K562 (cell line): ENCODE results near the gene SLX4IP. TPM values are rescaled to one million over a fixed set of nuclear protein-coding genes. Genes with fewer than 3 reads are reported as not detected.

Experiments used
- ATAC-seq: fragments of 200-7000 bp; cut with Tn5 transposase; 3 replicates; pipeline ENCODE4 v1.9.1; 2020; ENCODE audit warnings: moderate library complexity
- BruUV-seq: library from RNA; stranded (reverse); fragments of 400-500 nt; replicated peaks from 2 replicates; lab custom pipeline; 2021; lab: Mats Ljungman, UMichigan
- CTCF ChIA-PET: fragments of 300-600 bp; formaldehyde crosslinking; extraction: SDS; loops from one replicate; lab custom pipeline; 2021; ENCODE audit warnings: low intra/inter-chr PET ratio; lab: Yijun Ruan, JAX
- POLR2A ChIA-PET: fragments of 300-600, 350-650 bp; sonication (Branson Sonifier 250); formaldehyde crosslinking; extraction: SDS; loops from one replicate; lab custom pipeline; 2021; ENCODE audit warnings: antibody characterized with exemption, inconsistent platforms; lab: Yijun Ruan, JAX
- DNase-seq, 4 experiments: peaks; one replicate each; pipeline versions ENCODE4 v3.0.0 to v3.0.0-alpha.2; 2011 to 2018; ENCODE audit warnings: low spot score in 3 of 4, mixed read lengths in 3 of 4; ENCODE audit errors: extremely low read depth in 1 of 4
- FAIRE-seq: peaks from 2 replicates; lab custom pipeline; 2011; peaks lifted over from hg19 to GRCh38; lab: Jason Lieb, UNC
- H2AFZ ChIP-seq: 2 replicates; pipeline ENCODE4 v1.6.0; 2011; ENCODE audit warnings: low read depth, low read length, control low read depth, inconsistent platforms
- H3K27ac ChIP-seq: fragments of 200-600 bp; 3 replicates; pipeline ENCODE4 v1.8.0; 2011; ENCODE audit warnings: low read depth, mild to moderate bottlenecking, control low read depth, inconsistent platforms, low read length, moderate library complexity, mixed read lengths; ENCODE audit errors: extremely low read depth
- H3K27me3 ChIP-seq, 2 experiments: fragments of 300-600 bp in 1 of 2; 2 replicates in 1 of 2; 3 replicates in 1 of 2; pipeline versions ENCODE4 v1.6.0 to v1.8.0; 2011; ENCODE audit warnings: inconsistent platforms in 2 of 2, low read length in 2 of 2, mild to moderate bottlenecking in 1 of 2, mixed read lengths in 1 of 2, moderate library complexity in 1 of 2; ENCODE audit not compliant: control insufficient read depth in 2 of 2, insufficient read depth in 2 of 2
- H3K36me3 ChIP-seq: fragments of 300-600 bp; 3 replicates; pipeline ENCODE4 v1.8.0; 2011; ENCODE audit warnings: mild to moderate bottlenecking, low read length, inconsistent platforms; ENCODE audit not compliant: control insufficient read depth, insufficient read depth
- H3K4me1 ChIP-seq, 2 experiments: fragments of 200-600 bp in 1 of 2; replicated peaks in 1 of 2; 2 replicates in 1 of 2; 3 replicates in 1 of 2; pipeline versions ENCODE4 v1.5.1 to v1.8.0; 2011; ENCODE audit warnings: inconsistent platforms in 2 of 2, low read length in 2 of 2, mild to moderate bottlenecking in 1 of 2, mixed read lengths in 1 of 2, moderate library complexity in 1 of 2; ENCODE audit not compliant: control insufficient read depth in 2 of 2, insufficient read depth in 2 of 2
- H3K4me2 ChIP-seq: 2 replicates; pipeline ENCODE4 v1.6.1; 2011; ENCODE audit warnings: low read length, control low read depth, inconsistent platforms, mixed read lengths; ENCODE audit not compliant: insufficient read depth
- H3K4me3 ChIP-seq: fragments of 200-600 bp; sonication (generic), shearing (Covaris generic); 2 replicates; pipeline ENCODE4 v1.5.1; 2016; ENCODE audit warnings: control low read depth, inconsistent platforms
- H3K79me2 ChIP-seq: fragments of 200-600 bp; 3 replicates; pipeline ENCODE4 v1.8.0; 2011; ENCODE audit warnings: low read length, inconsistent platforms; ENCODE audit not compliant: control insufficient read depth, insufficient read depth
- H3K9ac ChIP-seq, 2 experiments: 2 replicates each; pipeline versions ENCODE4 v1.6.0 to v1.6.1; 2011; ENCODE audit warnings: low read depth in 2 of 2, low read length in 2 of 2, control low read depth in 1 of 2, inconsistent platforms in 1 of 2, mild to moderate bottlenecking in 1 of 2, mixed read lengths in 1 of 2; ENCODE audit not compliant: insufficient read depth in 1 of 2
- H3K9me1 ChIP-seq: one replicate; pipeline ENCODE4 v1.6.0; 2011; ENCODE audit warnings: inconsistent platforms, mild to moderate bottlenecking, low read length, moderate library complexity; ENCODE audit not compliant: control insufficient read depth, insufficient read depth
- H3K9me3 ChIP-seq: replicated peaks from 2 replicates; pipeline ENCODE4 v1.5.1; 2011; ENCODE audit warnings: low read depth, low read length, inconsistent platforms; ENCODE audit not compliant: control insufficient read depth, insufficient read depth
- H4K20me1 ChIP-seq: replicated peaks from 2 replicates; pipeline ENCODE4 v1.6.1; 2011; ENCODE audit warnings: low read length, inconsistent platforms, mixed read lengths; ENCODE audit not compliant: control insufficient read depth, insufficient read depth
- CREM ChIP-seq: IDR thresholded peaks from 2 replicates; pipeline ENCODE4 v1.6.1; 2014; ENCODE audit warnings: antibody characterized with exemption, low read depth
- DPF2 ChIP-seq: fragments of 450-650 bp; IDR thresholded peaks from 2 replicates; pipeline ENCODE4 v1.6.1; 2016
- KLF6 ChIP-seq: fragments of 250-450 bp; sonication (Bioruptor Pico); IDR thresholded peaks from 2 replicates; pipeline ENCODE4 v1.4.0; 2020; ENCODE audit warnings: mild to moderate bottlenecking, moderate library complexity, borderline replicate concordance
- U2AF1 ChIP-seq: fragments of 200-400 bp; formaldehyde crosslinking; optimal IDR thresholded peaks from 2 replicates; pipeline ENCODE3; 2017; ENCODE audit warnings: mild to moderate bottlenecking, low read depth, low read length, moderate library complexity
- ZEB2 ChIP-seq: fragments of 450-650 bp; IDR thresholded peaks from 2 replicates; pipeline ENCODE4 v1.6.1; 2016
- ZNF408 ChIP-seq: fragments of 250-450 bp; sonication (Bioruptor Pico); IDR thresholded peaks from 2 replicates; pipeline ENCODE4 v1.4.0; 2020; ENCODE audit warnings: low read depth, mild to moderate bottlenecking, moderate library complexity
- ZNF699 ChIP-seq: fragments of 250-450 bp; sonication (Bioruptor Pico); IDR thresholded peaks from 2 replicates; pipeline ENCODE4 v1.8.0; 2021; ENCODE audit warnings: mild to moderate bottlenecking, moderate library complexity; ENCODE audit not compliant: insufficient replicate concordance
- WGBS: fragments of 100-300 bp; shearing (Covaris generic); methylation state at CpG from one replicate; pipeline ENCODE4 v1.1.6; 2016; ENCODE audit warnings: low coverage, mixed read lengths; ENCODE audit not compliant: insufficient coverage; ENCODE audit errors: missing lambda C conversion rate; 5-methylcytosine and 5-hydroxymethylcytosine counted together
- in situ Hi-C: fragments of 300-500 bp; cut with MboI; formaldehyde crosslinking; loops from 4 replicates; pipeline ENCODE4 v1.15.0; 2018; ENCODE audit warnings: inconsistent platforms, mixed read lengths
- intact Hi-C: fragments of 100-400 bp; cut with micrococcal nuclease; formaldehyde crosslinking; loops from 2 replicates; pipeline ENCODE4 v1.14.2; 2022
- polyA plus RNA-seq, 8 experiments: library from polyadenylated mRNA; depleted of rRNA in 4 of 8; stranded (reverse) in 5 of 8; unstranded in 3 of 8; fragments of >200 nt; fragmentation: Nextera tagmentation in 2 of 8; fragmentation: Illumina TruSeq in 1 of 8; extraction: Ambion mirVana in 2 of 8; extraction: Trizol in 1 of 8; gene quantifications; 2 replicates each; pipeline versions ENCODE4 v1.2.1 to v1.2.3, GENCODE V29; 2011 to 2014; ENCODE audit warnings: inconsistent platforms in 1 of 8, missing spikeins in 1 of 8
- total RNA-seq, 7 experiments: library from RNA; depleted of rRNA in 6 of 7; stranded (reverse); fragments of >200 nt in 6 of 7; fragmentation: Illumina TruSeq in 2 of 7; extraction: Trizol in 2 of 7; gene quantifications; 2 replicates each; pipeline versions ENCODE4 v1.2.1 to v1.2.3, GENCODE V29; 2011 to 2021; ENCODE audit warnings: low replicate concordance in 1 of 7
- TF ChIP-seq, protein P1 (sequence below), 2 experiments: fragments of 250-450 bp in 1 of 2; fragments of 450-650 bp in 1 of 2; sonication (Bioruptor Pico) in 1 of 2; IDR thresholded peaks; 2 replicates each; pipeline versions ENCODE4 v1.6.1 to v1.8.0; 2016 to 2021; ENCODE audit warnings: mild to moderate bottlenecking in 2 of 2, moderate library complexity in 2 of 2, missing compliant biosample characterization in 1 of 2, missing genetic modification characterization in 1 of 2
- TF ChIP-seq, protein P2 (sequence below): sonication (generic); formaldehyde crosslinking; IDR thresholded peaks from 2 replicates; pipeline ENCODE4 v1.8.0; 2022; ENCODE audit warnings: missing genetic modification reagents, mild to moderate bottlenecking, borderline replicate concordance
- TF ChIP-seq, protein P3 (sequence below): sonication (generic); formaldehyde crosslinking; IDR thresholded peaks from 2 replicates; pipeline ENCODE4 v1.8.1; 2023; ENCODE audit warnings: mild to moderate bottlenecking, missing genetic modification reagents, moderate library complexity

Gene SLX4IP
- total and polyA plus RNA-seq, 9 of the 15 experiments (the other 6 are each of a cell fraction or from before 2014, with no cell fraction given) = 1.5 to 5.9 (median 3.5) TPM

DNA sequence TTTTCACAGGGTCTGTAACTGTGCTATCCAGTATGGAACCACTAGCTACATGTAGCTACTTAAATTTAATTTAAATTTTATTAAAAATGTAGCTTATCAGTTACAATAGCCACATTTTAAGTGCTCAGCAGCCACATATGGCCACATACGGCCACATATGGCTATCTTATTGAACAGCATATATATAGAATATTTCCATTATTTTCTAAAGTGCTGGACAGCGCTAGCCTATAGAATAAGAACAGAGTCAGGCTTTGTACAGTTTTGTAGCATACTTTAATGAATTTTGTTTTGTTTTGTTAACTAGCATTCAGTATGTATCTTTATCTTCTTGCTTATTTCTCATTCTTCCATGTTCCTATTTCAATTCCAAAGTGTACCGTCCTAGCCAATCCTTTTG is 120.3 kb downstream of the SLX4IP start (continued):
- TF ChIP-seq CREM (no peak), U2AF1 (no peak)
- TF ChIP-seq, protein P1, sequence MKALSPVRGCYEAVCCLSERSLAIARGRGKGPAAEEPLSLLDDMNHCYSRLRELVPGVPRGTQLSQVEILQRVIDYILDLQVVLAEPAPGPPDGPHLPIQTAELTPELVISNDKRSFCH (CRISPR knock-in tag; IDR thresholded peaks at IDR 0.05) = no peak
- TF ChIP-seq, protein P1 (tag; IDR thresholded peaks at IDR 0.05) = no peak
- TF ChIP-seq, all 486 proteins: peak for 0

DNA sequence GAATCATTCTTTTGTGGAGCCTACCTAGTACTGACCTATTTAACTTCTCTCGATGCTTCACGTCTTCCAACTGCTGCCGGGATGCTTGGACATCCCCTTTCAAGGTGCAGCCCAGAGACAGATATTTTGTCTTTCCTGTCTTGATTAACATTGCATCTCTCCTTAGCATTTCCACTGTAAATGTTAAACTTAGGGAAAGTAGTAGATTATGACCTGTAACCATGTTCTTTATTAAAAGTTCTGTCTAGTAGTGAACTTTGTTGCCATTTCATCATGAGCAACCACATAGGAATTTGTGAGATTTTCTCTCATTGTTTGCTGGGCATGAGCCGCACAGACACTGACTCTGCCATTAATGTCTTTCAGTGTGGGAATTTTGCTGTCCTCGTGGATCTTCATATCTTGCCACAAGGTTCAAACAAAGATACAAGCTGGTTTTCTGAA is 120.8 kb downstream of the SLX4IP start:
- intact Hi-C loops = no loop called here
- CTCF ChIA-PET = no interaction called here
- no peak overlapping the region for H3K4me3 ChIP-seq
- ATAC-seq = no peak
- TF ChIP-seq U2AF1 = no peak
- TF ChIP-seq, protein P2, sequence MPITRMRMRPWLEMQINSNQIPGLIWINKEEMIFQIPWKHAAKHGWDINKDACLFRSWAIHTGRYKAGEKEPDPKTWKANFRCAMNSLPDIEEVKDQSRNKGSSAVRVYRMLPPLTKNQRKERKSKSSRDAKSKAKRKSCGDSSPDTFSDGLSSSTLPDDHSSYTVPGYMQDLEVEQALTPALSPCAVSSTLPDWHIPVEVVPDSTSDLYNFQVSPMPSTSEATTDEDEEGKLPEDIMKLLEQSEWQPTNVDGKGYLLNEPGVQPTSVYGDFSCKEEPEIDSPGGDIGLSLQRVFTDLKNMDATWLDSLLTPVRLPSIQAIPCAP = no peak
- TF ChIP-seq KLF6 (CRISPR knock-in tag) = no peak
- TF ChIP-seq ZNF408 (CRISPR knock-in tag) = no peak
- no peak for TF ChIP-seq ZEB2
- TF ChIP-seq DPF2 = no peak
- TF ChIP-seq, protein P3, sequence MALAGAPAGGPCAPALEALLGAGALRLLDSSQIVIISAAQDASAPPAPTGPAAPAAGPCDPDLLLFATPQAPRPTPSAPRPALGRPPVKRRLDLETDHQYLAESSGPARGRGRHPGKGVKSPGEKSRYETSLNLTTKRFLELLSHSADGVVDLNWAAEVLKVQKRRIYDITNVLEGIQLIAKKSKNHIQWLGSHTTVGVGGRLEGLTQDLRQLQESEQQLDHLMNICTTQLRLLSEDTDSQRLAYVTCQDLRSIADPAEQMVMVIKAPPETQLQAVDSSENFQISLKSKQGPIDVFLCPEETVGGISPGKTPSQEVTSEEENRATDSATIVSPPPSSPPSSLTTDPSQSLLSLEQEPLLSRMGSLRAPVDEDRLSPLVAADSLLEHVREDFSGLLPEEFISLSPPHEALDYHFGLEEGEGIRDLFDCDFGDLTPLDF (CRISPR knock-in tag) = no peak
- no peak for TF ChIP-seq ZNF699 (CRISPR knock-in tag)
- TF ChIP-seq, all 486 proteins: peak for 0
- no peaks in the 10 kb centered on the region; a peak in 1 of 5 replicates for H3K4me1 ChIP-seq
- no TSS peak for BruUV-seq
- H3K27ac ChIP-seq = no peak overlapping the region
- FAIRE-seq (no peak), DNase-seq (no peak)
- in situ Hi-C loops = no loop called here
- WGBS = 73% methylated on average over 5 of the region's 5 CpGs
- H3K4me2 ChIP-seq = no peak overlapping the region
- no peaks in the 10 kb centered on the region for H4K20me1 ChIP-seq
- no peak overlapping the region for H3K9ac ChIP-seq
- no peaks in the 10 kb centered on the region for H3K79me2 ChIP-seq
- H3K36me3 ChIP-seq = no peaks in the 10 kb centered on the region
- no peaks in the 10 kb centered on the region for H3K27me3 ChIP-seq
- H2AFZ ChIP-seq = no peak overlapping the region
- POLR2A ChIA-PET = no interaction called here
- H3K9me1 ChIP-seq = no peaks in the 10 kb centered on the region
- no peaks in the 10 kb centered on the region for H3K9me3 ChIP-seq
